CD14-positive monocyte (primary cell): ENCODE data around the gene MINK1. TPM values are rescaled to one million over a fixed set of nuclear protein-coding genes. Genes with fewer than 3 reads are reported as not detected.

Source experiments
- DNase-seq, 3 donors: peaks; one replicate each; pipeline ENCODE4 v3.0.0-alpha.2; 2011 to 2022
- H2AFZ ChIP-seq: 2 replicates; pipeline ENCODE4 v1.6.0; 2012; ENCODE audit warnings: mild to moderate bottlenecking, low read depth, low read length, inconsistent platforms; ENCODE audit not compliant: insufficient read depth, poor library complexity, severe bottlenecking
- H3K27ac ChIP-seq, 2 donors: 1 replicate in 1 of 2; 2 replicates in 1 of 2; pipeline ENCODE4 v1.5.1; 2012 to 2013; ENCODE audit warnings: low read length in 2 of 2, control low read depth in 1 of 2, inconsistent platforms in 1 of 2, low read depth in 1 of 2, mild to moderate bottlenecking in 1 of 2
- H3K27me3 ChIP-seq, 2 donors: one replicate each; pipeline versions ENCODE4 v1.6.0 to v1.6.1; 2011 to 2013; ENCODE audit warnings: low read length in 2 of 2; ENCODE audit not compliant: control insufficient read depth in 2 of 2, insufficient read depth in 2 of 2
- H3K36me3 ChIP-seq, 2 donors: replicated peaks in 1 of 2; 1 replicate in 1 of 2; 2 replicates in 1 of 2; pipeline versions ENCODE4 v1.5.1 to v1.6.1; 2012 to 2013; ENCODE audit warnings: low read length in 2 of 2, control low read depth in 1 of 2, inconsistent platforms in 1 of 2, mild to moderate bottlenecking in 1 of 2; ENCODE audit not compliant: insufficient read depth in 2 of 2, control insufficient read depth in 1 of 2
- H3K4me1 ChIP-seq, 2 donors: 1 replicate in 1 of 2; 2 replicates in 1 of 2; pipeline versions ENCODE4 v1.5.1 to v1.6.1; 2012 to 2013; ENCODE audit warnings: low read length in 2 of 2, control low read depth in 1 of 2, inconsistent platforms in 1 of 2, mild to moderate bottlenecking in 1 of 2, moderate library complexity in 1 of 2; ENCODE audit not compliant: insufficient read depth in 2 of 2, control insufficient read depth in 1 of 2
- H3K4me2 ChIP-seq: replicated peaks from 2 replicates; pipeline ENCODE3; 2012; ENCODE audit warnings: low read length, moderate library complexity, mild to moderate bottlenecking; ENCODE audit not compliant: poor library complexity, severe bottlenecking; ENCODE audit errors: extremely low read depth
- H3K4me3 ChIP-seq, 3 experiments: fragments of 200-600 bp in 1 of 3; sonication (generic) in 1 of 3; replicated peaks in 1 of 3; 1 replicate in 2 of 3; 2 replicates in 1 of 3; pipeline ENCODE4 v1.5.1; 2011 to 2013; ENCODE audit warnings: low read length in 3 of 3, mild to moderate bottlenecking in 3 of 3, control low read depth in 2 of 3, low read depth in 2 of 3, inconsistent platforms in 1 of 3, moderate library complexity in 1 of 3
- H3K79me2 ChIP-seq: 2 replicates; pipeline ENCODE4 v1.6.0; 2012; ENCODE audit warnings: mild to moderate bottlenecking, control low read depth, inconsistent platforms, low read length, moderate library complexity; ENCODE audit not compliant: insufficient read depth
- H3K9ac ChIP-seq: 2 replicates; pipeline ENCODE4 v1.6.0; 2017; ENCODE audit warnings: low read length, mild to moderate bottlenecking; ENCODE audit not compliant: insufficient read depth, poor library complexity, severe bottlenecking
- H3K9me3 ChIP-seq, 2 donors: replicated peaks in 1 of 2; 1 replicate in 1 of 2; 2 replicates in 1 of 2; pipeline versions ENCODE4 v1.5.1 to v1.6.1; 2012 to 2013; ENCODE audit warnings: low read length in 2 of 2, control low read depth in 1 of 2; ENCODE audit not compliant: control insufficient read depth in 1 of 2, insufficient read depth in 1 of 2
- H4K20me1 ChIP-seq: 2 replicates; pipeline ENCODE4 v1.6.0; 2012; ENCODE audit warnings: mild to moderate bottlenecking, low read length, control low read depth, moderate library complexity; ENCODE audit not compliant: insufficient read depth
- H3K27ac Mint-ChIP-seq, 7 donors: one replicate each; pipeline ENCODE4 v1.8.0; 2020; ENCODE audit warnings: mild to moderate bottlenecking in 7 of 7, mixed read lengths in 7 of 7, moderate library complexity in 6 of 7, inconsistent platforms in 2 of 7
- H3K27me3 Mint-ChIP-seq, 3 donors: one replicate each; pipeline ENCODE4 v1.8.0; 2021 to 2022; ENCODE audit warnings: low read depth in 3 of 3, mild to moderate bottlenecking in 3 of 3, mixed read lengths in 3 of 3, moderate library complexity in 3 of 3, inconsistent platforms in 1 of 3
- H3K36me3 Mint-ChIP-seq, 2 donors: one replicate each; pipeline ENCODE4 v1.8.0; 2020; ENCODE audit warnings: mixed read lengths in 2 of 2, inconsistent platforms in 1 of 2, mild to moderate bottlenecking in 1 of 2
- H3K4me1 Mint-ChIP-seq: one replicate; pipeline ENCODE4 v1.8.0; 2020; ENCODE audit warnings: mild to moderate bottlenecking, mixed read lengths
- H3K4me3 Mint-ChIP-seq, 2 donors: one replicate each; pipeline ENCODE4 v1.8.0; 2020; ENCODE audit warnings: mild to moderate bottlenecking in 2 of 2, mixed read lengths in 2 of 2, moderate library complexity in 1 of 2
- H3K9me3 Mint-ChIP-seq, 7 donors: one replicate each; pipeline ENCODE4 v1.8.0; 2020 to 2022; ENCODE audit warnings: mixed read lengths in 7 of 7, mild to moderate bottlenecking in 6 of 7, moderate library complexity in 6 of 7, inconsistent platforms in 2 of 7
- WGBS: methylation state at CpG from one replicate; pipeline ENCODE4 v1.1.5; 2013; ENCODE audit warnings: missing lambda C conversion rate; ENCODE audit not compliant: insufficient coverage; 5-methylcytosine and 5-hydroxymethylcytosine counted together
- intact Hi-C, 2 donors: fragments of 100-400 bp; cut with micrococcal nuclease; formaldehyde crosslinking; loops; one replicate each; pipeline versions ENCODE4 v1.15.0 to v1.15.1; 2023
- polyA plus RNA-seq, 3 donors: library from polyadenylated mRNA; depleted of rRNA in 1 of 3; unstranded in 2 of 3; stranded (reverse) in 1 of 3; fragments of 300-500 nt in 2 of 3; fragments of >200 nt in 1 of 3; fragmentation: Illumina TruSeq in 2 of 3; gene quantifications; 1 replicate in 2 of 3; 2 replicates in 1 of 3; pipeline ENCODE4 v1.2.3, GENCODE V29; 2012 to 2021
- TF ChIP-seq, protein P1 (sequence below): fragments of 200-600 bp; IDR thresholded peaks from one replicate; pipeline ENCODE4 v1.8.0; 2022; ENCODE audit warnings: antibody characterized with exemption, mild to moderate bottlenecking

The MINK1 gene
- polyA plus RNA-seq, 3 donors = 3.2 to 159 (median 7.2) TPM

DNA sequence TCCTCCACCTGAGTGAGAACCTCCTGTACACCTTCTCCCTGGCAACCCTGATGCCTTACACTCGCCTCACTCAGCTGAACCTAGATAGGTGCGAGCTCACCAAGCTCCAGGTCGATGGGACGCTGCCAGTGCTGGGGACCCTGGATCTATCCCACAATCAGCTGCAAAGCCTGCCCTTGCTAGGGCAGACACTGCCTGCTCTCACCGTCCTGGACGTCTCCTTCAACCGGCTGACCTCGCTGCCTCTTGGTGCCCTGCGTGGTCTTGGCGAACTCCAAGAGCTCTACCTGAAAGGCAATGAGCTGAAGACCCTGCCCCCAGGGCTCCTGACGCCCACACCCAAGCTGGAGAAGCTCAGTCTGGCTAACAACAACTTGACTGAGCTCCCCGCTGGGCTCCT lies 99.6 kb downstream of the MINK1 start:
- peaks cover 41% of the 10 kb centered on the region for H3K4me1 Mint-ChIP-seq
- intact Hi-C loops = no loop called here
- Histone ChIP-seq H3K36me3 (peaks cover 13 to 16% of the 10 kb centered on the region in 2 donors), H4K20me1 (peaks cover 11% of the 10 kb centered on the region), H2AFZ (no peak overlapping the region), H3K9me3 (no peaks in the 10 kb centered on the region), H3K27me3 (no peaks in the 10 kb centered on the region), H3K27ac (no peak overlapping the region), H3K4me3 (no peak overlapping the region), H3K4me1 (peaks cover 32% of the 10 kb centered on the region in 2 donors), H3K9ac (no peak overlapping the region), H3K79me2 (peaks cover 5% of the 10 kb centered on the region), H3K4me2 (no peak overlapping the region)
- H3K27ac Mint-ChIP-seq = no peak overlapping the region
- DNase-seq = no peak
- TF ChIP-seq, protein P1, sequence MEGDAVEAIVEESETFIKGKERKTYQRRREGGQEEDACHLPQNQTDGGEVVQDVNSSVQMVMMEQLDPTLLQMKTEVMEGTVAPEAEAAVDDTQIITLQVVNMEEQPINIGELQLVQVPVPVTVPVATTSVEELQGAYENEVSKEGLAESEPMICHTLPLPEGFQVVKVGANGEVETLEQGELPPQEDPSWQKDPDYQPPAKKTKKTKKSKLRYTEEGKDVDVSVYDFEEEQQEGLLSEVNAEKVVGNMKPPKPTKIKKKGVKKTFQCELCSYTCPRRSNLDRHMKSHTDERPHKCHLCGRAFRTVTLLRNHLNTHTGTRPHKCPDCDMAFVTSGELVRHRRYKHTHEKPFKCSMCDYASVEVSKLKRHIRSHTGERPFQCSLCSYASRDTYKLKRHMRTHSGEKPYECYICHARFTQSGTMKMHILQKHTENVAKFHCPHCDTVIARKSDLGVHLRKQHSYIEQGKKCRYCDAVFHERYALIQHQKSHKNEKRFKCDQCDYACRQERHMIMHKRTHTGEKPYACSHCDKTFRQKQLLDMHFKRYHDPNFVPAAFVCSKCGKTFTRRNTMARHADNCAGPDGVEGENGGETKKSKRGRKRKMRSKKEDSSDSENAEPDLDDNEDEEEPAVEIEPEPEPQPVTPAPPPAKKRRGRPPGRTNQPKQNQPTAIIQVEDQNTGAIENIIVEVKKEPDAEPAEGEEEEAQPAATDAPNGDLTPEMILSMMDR = no peak
- no peaks in the 10 kb centered on the region for H3K9me3 Mint-ChIP-seq
- peaks cover 30 to 35% of the 10 kb centered on the region in 2 donors for H3K36me3 Mint-ChIP-seq
- peaks cover 7 to 14% (median 13%) of the 10 kb centered on the region in 3 donors for H3K27me3 Mint-ChIP-seq
- WGBS = 95% methylated on average over 12 of the region's 12 CpGs
- H3K4me3 Mint-ChIP-seq = peak overlapping the region in 1 of 2 donors; percentile 35

DNA sequence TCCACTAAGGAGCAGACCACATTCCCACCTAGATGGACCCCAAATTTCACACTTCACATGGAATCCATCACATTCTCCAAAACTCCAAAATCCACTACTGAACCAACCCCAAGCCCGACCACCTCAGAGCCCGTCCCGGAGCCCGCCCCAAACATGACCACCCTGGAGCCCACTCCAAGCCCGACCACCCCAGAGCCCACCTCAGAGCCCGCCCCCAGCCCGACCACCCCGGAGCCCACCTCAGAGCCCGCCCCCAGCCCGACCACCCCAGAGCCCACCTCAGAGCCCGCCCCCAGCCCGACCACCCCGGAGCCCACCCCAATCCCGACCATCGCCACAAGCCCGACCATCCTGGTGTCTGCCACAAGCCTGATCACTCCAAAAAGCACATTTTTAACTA lies 100.5 kb downstream of the MINK1 start:
- H3K36me3 ChIP-seq = peaks cover 20 to 23% of the 10 kb centered on the region in 2 donors
- no peaks in the 10 kb centered on the region for H3K9me3 ChIP-seq
- no peak for DNase-seq
- TF ChIP-seq, protein P1 = no peak
- intact Hi-C loops = no loop called here
- H3K4me3 ChIP-seq = peak overlapping the region in 1 of 3 experiments; percentile 31
- peaks cover 19% of the 10 kb centered on the region for H4K20me1 ChIP-seq
- peak overlapping the region; percentile 51 for H2AFZ ChIP-seq
- no peak overlapping the region for H3K9ac ChIP-seq
- H3K4me2 ChIP-seq = peak overlapping the region; percentile 55
- H3K36me3 Mint-ChIP-seq = peaks cover 39 to 43% of the 10 kb centered on the region in 2 donors
- no peak overlapping the region for H3K27ac ChIP-seq
- peak overlapping the region in 2 of 7 donors; percentile 66 to 81 for H3K27ac Mint-ChIP-seq
- H3K4me1 ChIP-seq = peaks cover 35 to 39% of the 10 kb centered on the region in 2 donors
- H3K27me3 ChIP-seq = no peaks in the 10 kb centered on the region
- peaks cover 14% of the 10 kb centered on the region for H3K79me2 ChIP-seq
- no peaks in the 10 kb centered on the region for H3K9me3 Mint-ChIP-seq
- WGBS = 54% methylated on average over 9 of the region's 16 CpGs
- H3K4me3 Mint-ChIP-seq = peak overlapping the region; percentile 41 to 77
- H3K4me1 Mint-ChIP-seq = peaks cover 46% of the 10 kb centered on the region
- H3K27me3 Mint-ChIP-seq = peaks cover 7 to 14% (median 11%) of the 10 kb centered on the region in 3 donors
